ENCODE data around the gene PIERCE2.

GRCh38 chr15:55434989-55435825, 26.9 kb downstream of the PIERCE2 start:
- TF ChIP-seq CTCF (IDR thresholded peaks at IDR 0.05; ENCODE audit: poor library complexity) (peak; percentile 64), EZH2phosphoT487 (IDR thresholded peaks at IDR 0.05; ENCODE audit: low read depth, severe bottlenecking, unreplicated experiment) (no peak)
